Inferior parietal cortex (tissue), 1 donor: Measurements from ENCODE around the gene CD244.
"Not testable (repeated sequence)": the region's sequence is repeated elsewhere in the genome, so short reads cannot be mapped to it uniquely, and the experiment has no call there.

Experiments
- DNase-seq: peaks from one replicate; pipeline ENCODE4 v3.0.0-alpha.2; 2016; ENCODE audit errors: extremely low spot score

Gene CD244, protein sequence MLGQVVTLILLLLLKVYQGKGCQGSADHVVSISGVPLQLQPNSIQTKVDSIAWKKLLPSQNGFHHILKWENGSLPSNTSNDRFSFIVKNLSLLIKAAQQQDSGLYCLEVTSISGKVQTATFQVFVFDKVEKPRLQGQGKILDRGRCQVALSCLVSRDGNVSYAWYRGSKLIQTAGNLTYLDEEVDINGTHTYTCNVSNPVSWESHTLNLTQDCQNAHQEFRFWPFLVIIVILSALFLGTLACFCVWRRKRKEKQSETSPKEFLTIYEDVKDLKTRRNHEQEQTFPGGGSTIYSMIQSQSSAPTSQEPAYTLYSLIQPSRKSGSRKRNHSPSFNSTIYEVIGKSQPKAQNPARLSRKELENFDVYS

GRCh38 chr1:160862203-160863060 is at the start of gene CD244:
CD244 (minus strand) TSS chr1:160862887; CDS start chr1:160862677, 210 bp downstream.
- DNase-seq = no peak

DNA sequence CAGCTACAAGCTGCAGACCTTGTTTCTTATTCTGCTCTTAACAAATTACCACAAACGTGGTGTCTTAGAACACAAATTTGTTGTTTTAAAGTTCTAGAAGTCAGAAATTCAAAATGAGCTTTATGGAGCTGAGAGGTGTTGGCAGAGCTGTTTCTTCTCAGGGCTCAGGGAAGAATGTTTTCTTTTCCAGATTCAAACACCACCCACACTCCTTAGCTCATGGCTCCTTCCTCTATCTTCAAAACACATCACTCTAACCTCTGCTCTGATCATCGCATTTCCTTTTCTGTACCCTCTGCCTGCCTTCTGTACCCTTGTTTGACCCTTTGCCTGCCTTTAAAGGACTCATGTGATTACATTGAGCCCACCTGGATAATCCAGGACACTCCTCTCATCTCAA is 49.2 kb upstream of the CD244 start:
- no peak for DNase-seq

DNA sequence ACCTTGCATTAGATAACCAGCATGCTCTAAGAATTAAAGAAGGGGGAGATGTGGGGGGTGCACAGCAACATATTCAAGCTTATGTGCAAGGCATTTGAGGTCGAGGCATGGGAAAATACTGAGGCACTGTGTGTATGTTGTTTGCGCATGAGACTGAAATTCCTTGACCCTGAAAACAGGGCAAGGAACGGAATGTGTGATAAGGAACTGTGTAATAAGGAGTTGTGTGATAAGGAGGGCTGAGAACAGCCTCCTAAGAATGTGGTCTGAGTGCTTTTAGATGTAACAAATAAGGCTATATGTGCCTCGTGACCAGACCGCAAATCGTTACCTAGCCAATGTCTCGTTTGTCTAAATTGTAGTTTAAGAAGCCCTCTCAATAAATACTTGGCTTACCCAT is 48.8 kb upstream of the CD244 start:
- DNase-seq = no peak

DNA sequence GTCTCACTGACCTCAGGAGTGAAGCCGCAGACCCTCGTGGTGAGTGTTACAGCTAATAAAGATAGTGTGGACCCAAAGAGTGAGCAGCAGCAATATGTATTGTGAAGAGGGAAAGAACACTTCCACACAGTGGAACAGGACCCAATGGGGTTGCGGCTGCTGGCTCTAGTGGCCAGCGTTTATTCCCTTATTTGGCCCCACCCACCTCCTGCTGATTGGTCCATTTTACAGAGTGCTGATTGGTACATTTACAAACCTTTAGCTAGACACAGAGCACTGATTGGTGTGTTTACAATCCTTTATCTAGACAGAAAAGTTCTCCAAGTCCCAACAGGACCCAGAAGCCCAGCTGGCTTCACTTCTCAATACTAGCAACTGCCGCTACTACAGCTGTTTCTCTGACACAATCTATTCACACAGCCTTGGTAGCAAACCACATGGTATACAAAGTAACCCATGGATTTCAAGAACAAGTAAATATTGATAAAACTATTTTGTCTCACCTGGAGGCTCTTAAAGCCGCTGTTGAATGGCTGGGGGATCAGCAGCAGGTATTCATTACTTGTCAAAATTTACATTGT is 47.6 kb upstream of the CD244 start:
- no peak for DNase-seq

- DNase-seq = no peak
These were observed 45.3 kb upstream of the CD244 start for GRCh38 chr1:160907976-160908375.

DNA sequence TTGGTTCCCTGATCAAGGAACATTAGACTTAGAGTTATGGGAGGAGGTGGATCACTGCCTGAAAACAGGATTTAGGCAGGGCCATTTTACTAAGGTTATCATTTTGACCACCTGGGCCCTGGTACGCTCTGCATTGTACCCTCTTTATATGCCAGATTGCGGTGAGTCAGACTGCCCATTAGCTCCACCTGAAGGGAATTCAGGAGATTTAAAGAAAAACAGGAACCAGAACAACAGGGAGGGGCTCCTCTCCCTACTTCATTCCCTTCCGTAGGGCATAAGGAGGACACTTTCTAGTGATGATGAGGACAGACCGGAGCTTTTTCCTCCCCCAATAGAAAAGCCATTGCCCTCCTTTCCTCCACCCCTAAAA is 42.9 kb upstream of the CD244 start:
- no peak for DNase-seq

DNA sequence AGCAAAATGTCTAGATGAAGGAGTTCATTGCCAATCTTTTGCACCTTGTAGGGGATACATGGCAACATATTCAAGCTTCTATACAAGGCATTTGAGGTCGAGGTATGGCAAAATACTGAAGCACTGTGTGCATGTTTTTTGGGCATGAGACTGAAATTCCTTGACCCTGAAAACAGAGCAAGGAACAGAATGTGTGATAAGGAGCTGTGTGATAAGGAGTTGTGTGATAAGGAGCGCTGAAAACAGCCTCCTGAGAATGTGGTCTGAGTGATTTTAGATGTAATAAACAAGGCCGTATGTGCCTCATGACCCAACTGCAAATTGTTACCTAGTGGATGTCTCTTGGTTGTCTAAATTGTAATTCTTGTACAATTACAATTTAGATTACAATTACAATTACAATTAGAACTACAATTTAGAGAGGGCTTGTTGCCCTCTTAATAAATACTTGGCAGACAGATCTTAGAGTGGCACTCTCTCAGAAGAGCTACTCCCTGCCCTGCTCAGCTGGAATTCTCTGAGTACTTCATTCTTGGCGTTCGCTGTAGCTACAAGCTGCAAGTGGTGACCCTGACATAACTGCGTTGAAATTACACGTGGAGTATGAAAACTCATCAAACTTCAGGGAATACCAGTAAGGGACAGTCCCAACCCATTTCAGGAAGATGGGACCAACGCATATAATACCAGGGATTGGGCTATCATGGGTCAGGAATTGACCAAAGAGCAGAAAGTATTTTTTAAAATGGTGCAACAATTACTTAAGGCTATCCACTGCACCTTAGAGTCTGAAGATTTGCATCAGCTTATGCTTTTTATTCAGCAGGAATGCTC is 42.3 kb upstream of the CD244 start:
- no peak for DNase-seq

GRCh38 chr1:160902251-160902650 is 39.6 kb upstream of the CD244 start:
- not testable (repeated sequence) for DNase-seq

- DNase-seq = no peak
These were observed 39.1 kb upstream of the CD244 start for GRCh38 chr1:160901768-160902167.

DNA sequence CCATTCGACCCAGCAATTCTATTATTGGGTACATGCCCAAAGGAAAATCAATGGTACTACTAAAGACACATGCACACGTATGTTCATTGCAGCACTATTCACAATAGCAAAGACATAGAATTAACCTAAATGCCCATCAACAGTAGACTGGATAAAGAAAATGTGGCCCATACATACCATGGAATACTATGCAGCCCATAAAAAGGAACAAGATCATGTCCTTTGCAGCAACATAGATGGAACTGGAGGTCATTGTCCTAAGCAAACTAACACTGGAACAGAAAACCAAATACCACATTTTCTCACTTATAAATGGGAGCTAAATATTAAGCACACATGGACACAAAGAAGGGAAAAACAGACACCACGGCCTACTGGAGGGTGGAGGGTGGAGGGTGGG is 38.0 kb upstream of the CD244 start:
- DNase-seq = not testable (repeated sequence)

GRCh38 chr1:160894368-160895135 is 31.9 kb upstream of the CD244 start:
- DNase-seq = not testable (repeated sequence)

GRCh38 chr1:160891474-160891873 is 28.8 kb upstream of the CD244 start:
- DNase-seq = no peak

DNA sequence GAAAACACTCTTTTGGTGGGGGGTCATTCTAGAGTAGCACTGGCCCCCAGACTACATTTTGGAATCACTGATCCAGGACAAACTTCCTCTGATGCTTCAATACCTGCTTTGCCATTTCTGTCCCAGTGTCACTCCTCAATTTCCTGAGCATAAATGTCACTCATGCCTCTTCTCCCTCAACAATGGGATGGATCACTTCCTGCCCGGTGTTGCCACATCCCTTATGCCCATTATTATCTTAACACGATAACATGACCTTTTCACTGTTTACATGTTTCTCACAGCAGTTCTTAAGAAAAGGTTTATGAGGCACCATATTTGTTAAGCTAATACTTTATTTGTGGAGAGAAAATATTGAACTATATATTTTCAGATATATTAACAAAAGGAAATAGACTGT is 26.2 kb upstream of the CD244 start:
- no peak for DNase-seq

- no peak for DNase-seq
These were observed 24.4 kb upstream of the CD244 start for GRCh38 chr1:160887071-160887470.

- DNase-seq = no peak
These were observed 22.4 kb upstream of the CD244 start, which contains the start of gene ITLN1 for GRCh38 chr1:160885042-160885441. ITLN1 (minus strand) TSS chr1:160885180; CDS start chr1:160884877, 303 bp downstream.

DNA sequence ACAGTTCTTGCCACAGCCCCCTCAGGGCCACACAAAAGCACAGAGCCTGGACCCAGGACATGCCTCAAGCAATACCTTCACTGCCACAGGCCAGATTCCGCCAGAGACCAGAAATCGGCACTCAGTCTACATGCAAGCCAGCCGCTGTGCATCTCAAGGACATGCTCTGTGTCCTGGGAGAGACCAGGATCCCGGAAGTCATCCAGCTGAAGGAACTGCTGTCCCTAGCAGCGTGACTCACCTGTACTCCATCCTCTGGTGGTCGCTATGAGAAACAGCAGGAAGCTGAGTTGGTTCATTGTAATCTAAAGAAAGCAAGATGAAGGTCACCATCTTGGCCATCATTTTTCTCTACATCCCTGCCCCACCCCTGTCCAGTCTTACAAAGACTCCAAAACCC is 21.9 kb upstream of the CD244 start:
- no peak for DNase-seq

DNA sequence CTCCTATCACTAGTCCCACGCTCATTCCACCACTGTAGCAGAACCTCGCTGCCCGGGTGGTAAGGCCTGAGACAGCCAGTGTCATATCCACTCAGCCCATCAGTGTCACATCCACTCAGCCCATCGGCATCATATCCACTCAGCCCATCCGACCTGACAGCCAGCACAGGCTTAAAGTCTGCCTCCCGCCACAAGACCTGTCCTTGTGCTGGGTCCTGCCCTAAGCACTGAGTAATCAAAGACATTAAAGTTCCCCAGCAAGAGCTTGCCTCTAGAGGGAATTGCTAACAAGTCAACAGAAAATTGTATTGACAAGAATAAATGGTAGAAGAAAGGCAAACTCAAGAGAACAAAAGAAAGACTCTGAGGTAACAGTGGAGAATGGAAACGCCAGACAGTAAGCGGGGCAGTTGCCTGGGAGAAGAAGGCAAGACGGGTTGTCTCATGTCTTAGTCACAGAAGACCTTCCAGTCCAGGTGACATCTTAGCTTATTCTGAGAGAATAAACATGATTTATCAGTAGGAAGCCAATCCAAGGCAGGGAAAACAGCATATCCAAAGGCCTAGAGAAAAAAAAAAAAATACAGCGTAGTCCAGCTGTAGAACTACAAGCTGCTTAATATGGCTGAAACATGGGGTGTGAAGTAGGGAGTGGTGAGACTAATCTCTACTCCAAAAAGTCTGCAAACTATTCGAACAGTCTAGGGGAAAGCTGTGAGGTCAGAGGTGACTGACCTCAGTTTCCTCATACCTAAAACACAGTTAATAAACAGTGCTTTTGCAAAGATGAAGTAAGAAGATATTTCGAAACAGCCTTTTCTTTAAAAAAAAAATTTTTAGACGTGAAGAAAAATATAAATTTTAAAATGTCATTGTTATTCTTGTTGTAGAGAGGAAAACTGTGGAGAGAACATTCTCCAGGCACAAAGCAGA is 21.2 kb upstream of the CD244 start:
- no peak for DNase-seq

- DNase-seq = no peak
These were observed 19.9 kb upstream of the CD244 start for GRCh38 chr1:160882582-160882981.

- not testable (repeated sequence) for DNase-seq
These were observed 18.6 kb upstream of the CD244 start for GRCh38 chr1:160881264-160881663.

DNA sequence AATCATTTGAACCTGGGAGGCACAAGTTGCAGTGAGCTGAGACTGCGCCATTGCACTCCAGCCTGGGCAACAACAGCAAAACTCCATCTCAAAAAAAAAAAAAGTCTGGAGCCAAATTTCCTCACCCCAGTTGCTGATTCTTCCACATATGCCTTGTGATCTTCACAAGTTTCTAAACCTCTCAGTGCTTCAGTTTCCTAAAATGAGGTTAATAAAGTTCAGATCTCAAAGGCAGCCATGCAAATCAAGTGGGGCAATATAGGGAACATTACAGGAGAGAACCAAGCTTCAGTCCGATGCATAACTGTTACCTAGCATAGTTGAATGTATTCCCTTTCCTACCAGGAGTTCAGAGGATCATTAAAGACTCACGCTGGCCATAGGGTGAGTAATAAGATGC is 17.5 kb upstream of the CD244 start:
- no peak for DNase-seq
